Activated CD4-positive, alpha-beta T cell treated with anti-CD3 and anti-CD28 coated beads, Interleukin-2, Interleukin-6, amounts not matched to agents 100 ng/mL and 50 ng/mL, durations not matched to agents 16 hours and 8 hours (primary cell): ENCODE results near the gene TRIO.

Source experiments
- DNase-seq: peaks from one replicate; pipeline ENCODE4 v3.0.0-alpha.2; 2020

Gene TRIO

DNA sequence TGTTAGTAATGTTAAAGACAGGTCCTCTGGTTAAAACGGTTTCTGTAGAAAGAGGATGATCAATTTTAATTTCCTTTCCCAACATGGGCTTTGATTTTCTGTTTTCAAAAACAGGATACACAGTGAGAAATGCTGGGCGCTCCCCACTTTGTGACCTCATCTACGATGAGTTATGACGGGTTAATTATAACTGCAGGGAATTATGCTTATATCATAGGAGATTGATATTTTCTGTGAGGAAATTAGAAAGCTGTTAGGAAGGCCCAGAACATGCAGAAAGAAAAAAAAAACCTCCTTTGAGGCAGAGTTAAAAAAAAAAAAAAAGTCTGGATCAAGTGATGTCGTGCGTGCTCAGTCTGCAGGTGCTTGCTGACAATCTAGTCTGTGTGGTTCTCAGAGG lies 261.6 kb downstream of the TRIO start:
- DNase-seq = no peak

DNA sequence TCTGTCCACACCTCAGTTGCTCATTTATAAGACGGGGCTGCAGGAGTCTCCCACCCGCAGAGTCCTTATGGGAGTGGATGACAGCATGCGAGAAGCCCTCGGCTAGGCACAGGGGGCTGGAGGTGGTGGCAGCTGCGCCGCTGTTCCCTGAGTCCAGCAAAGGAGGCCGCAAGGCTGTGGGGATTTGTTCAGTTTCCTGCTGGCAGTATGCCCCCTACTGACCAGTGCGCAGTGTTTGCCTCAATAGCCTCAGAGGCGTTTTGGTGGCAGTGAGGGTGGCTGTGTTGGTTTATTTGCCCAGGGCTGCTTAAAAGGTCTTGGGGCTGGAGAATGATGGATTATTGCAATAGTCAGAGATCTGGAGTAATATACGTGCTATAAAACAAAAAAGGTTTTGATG lies 262.1 kb downstream of the TRIO start:
- no peak for DNase-seq

DNA sequence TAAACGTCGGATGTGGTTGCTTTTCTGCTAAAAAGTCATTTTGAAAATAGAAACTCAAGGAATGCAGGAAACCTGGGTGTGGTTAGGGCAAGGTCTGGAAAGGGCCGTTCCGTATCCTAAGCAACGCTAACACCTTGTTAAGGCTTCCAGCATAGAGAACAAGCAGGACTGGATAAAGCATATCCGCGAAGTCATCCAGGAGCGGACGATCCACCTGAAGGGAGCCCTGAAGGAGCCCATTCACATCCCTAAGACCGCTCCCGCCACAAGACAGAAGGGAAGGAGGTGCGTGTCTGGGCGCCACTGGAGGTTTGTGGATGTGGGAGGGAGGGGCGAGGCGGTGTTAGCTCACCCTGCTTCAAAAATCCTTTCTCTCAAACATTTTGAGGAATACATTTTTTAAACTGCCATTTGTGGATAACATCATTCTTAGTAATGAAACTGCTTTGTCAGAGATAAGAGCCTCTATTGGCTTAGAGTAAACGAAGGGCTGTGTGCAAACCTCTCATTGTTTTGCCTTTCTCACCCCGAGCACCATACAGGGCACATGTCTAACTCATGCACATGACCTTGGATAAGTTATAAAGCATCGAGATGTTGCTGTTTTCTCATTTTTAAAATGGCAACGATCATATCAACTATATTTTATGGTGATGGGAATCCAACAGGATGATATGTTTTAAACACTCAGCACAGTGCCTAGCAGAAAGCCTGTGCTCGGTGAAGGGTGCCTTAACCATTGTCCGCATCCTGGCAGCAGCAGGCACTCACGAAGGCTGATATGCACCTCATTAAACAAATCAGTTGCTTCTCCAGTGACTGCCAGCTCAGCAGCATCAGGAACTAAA lies 262.8 kb downstream of the TRIO start:
- DNase-seq = no peak

DNA sequence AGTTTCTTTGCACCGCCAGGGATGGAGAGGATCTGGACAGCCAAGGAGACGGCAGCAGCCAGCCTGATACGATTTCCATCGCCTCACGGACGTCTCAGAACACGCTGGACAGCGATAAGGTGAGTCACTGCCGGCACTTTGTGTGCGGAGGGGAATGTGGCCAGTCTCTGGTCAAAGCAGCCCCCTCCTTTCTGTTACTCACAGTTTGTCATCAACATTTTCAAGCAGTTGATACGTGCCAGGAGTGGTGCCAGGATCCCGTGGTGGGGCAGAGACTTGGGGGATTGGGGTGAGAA lies 263.4 kb downstream of the TRIO start:
- DNase-seq = no peak

DNA sequence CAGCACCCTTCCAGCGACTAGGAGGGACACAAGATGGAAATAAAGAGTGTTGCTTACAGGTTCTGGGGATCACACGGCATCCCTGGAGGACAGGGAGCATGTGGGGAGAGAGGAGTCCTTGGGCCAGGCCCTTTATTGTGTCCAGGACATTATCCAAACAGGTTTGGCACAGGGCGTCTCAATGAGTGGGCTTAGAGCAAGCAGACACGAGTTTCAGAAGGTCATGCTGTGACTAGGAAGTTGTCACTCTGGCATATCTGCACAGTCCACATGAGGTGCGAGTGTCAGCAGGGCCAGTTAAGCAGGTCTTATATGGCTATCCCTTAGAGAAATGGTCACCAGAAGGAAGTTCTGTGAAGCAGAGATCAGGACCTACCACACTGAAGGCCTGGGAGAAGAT lies 263.9 kb downstream of the TRIO start:
- no peak for DNase-seq

DNA sequence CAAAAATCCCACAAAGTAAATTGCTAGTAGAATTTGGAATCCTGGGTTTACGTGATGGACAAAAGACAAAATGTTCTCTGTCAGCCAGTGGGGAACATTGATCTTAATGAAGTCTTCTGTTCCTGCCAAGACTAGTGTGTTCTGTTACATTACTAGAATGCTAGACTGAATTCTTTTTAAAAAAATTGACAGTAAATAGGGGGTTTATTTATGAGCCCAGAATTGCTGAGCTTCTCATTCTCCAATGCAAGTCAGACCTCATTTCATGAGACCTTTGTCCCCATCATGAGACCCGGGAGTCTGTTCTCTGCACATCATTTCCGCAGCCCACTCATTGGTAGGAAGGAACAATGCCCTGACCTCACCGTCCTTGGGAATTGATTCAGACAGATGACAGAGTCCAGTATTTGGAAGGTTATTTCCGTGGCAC lies 264.6 kb downstream of the TRIO start:
- DNase-seq = no peak

DNA sequence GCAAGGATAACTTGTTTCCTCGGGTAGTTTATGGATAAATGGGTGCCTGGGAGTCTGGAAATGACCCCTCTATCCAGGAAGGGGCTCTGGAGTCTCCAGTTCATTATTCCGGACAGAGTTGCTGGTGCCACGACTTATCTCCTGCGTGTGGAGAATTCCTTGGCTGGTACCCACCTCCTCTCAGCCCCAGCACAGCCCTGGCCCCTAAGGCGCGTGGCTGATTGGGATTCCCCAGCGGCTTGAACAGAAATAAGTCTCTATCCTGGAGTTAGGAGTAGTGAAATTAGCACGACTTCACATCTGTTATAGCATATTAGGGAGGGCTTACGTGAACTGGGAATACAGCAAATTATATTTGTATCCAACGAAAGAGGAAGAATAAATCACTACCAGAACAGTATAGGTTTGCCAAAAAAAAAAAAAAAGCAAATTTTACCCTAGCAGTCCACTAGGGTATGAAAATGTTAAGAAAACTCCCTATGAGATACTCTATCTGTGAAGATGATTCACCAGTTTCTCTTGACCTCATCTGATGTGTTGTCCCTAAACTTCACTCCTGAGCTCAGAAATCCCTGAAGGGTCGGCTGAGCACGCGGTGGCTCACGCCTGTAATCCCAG lies 265.9 kb downstream of the TRIO start:
- DNase-seq = no peak

DNA sequence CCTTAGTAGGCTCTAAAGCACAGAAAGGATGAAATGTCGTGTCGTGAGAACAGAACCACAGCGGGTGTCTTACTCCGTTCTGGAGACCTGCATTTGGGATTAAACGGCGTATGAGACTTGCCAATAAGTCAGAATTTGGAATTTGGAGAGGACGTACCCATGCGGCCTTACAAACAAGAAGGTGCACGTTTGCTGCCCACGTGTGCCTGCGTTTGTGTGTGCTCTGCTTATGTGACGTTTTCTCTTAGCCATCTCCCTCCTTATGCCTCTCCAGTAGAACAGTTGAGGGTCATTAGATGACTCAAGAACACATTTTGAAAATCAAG lies 266.9 kb downstream of the TRIO start:
- no peak for DNase-seq

DNA sequence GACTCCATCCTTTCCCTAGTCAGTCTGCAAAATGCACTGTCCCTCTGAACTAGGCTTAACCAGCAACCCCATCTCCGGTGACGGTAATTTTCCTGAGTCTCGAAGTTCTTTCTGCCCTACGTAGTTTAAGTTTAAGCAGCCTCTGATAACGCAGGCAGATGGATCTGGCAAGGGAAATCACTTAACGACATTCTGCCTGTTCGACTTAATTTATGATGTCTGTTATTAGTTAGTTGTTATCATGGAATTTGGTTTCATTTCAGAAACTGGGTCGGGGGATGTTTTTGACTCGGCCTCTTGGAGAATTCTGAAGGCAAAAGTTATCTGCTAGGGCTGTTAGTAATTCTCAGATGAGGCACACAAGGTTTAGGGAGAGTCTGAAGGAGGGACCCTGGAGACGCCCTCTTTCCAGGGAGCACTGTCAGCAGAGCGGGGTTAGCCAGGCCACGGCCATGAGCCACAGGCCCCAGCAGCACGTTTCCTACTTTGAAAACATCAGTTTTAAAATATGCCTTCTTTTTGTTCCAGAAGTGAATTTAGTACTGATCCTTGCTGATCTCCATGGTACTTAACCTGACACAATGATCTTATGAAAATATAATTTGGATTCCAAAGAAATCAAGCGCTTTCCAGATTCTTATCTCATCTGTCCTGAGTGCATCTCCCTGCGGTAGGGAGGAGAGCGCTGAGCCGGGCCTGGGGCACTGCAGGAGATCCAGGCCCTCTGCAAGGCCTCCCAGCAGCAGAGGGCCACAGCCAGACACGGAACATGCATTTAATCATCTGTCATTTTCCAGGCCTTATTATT lies 267.5 kb downstream of the TRIO start:
- DNase-seq = no peak

DNA sequence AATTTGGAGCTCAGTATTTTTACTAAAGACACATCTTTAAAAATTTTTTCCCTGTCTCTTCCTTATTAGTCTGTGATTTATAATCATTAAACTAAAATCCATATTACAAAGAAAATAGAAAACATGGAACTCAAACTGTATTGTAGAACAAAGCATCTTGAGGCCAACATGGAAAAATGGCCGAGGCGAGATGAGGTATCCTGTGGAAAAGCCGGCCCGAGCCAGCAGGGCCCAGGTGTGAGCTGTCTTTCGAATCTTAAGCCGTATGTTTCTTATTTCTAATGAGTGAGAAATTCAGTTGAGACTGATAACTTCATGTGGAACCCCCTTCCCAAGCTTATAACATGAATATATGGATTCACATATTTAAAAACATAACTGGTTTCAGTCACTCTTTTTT lies 268.1 kb downstream of the TRIO start:
- no peak for DNase-seq

DNA sequence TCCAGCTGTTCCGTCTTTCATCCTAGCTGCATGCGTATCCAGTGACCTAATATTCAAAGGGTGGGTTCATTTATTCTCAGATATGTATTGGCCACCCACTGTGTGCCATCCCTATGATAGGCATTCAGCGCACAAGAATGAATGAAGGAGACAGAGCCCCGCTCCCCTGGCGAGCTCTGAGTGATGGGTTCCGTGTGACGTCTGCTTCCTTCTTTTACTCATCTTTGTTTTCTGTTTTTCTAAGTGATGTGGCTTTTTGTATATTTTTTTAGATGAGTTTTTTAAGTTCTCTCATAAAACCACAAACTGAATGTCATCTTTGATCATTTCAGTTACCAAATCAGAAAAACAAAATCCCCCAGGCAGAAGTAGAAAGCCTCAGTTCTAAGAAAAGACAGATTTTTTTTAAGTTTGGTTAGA lies 270.2 kb downstream of the TRIO start:
- peak; percentile 48 for DNase-seq

DNA sequence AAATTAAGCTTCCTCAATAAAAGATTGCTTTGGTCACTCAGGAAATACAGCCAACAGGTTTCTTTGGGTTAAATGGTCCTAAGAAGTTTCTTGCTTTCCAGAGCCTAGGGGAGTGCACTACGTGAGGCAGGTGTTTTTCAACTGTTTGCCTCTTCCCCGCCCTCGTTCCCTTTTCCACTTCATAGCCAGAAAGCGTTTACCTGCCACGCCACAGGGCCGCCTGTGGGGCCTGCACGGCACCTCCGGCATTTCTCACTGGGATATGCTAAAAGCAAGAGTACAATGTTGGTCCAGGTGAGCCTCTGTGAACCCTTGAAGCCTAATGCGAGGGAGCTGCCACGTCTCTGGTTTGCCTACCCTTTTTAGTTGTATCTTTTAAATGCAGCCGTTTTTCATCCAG lies 270.9 kb downstream of the TRIO start:
- no peak for DNase-seq

DNA sequence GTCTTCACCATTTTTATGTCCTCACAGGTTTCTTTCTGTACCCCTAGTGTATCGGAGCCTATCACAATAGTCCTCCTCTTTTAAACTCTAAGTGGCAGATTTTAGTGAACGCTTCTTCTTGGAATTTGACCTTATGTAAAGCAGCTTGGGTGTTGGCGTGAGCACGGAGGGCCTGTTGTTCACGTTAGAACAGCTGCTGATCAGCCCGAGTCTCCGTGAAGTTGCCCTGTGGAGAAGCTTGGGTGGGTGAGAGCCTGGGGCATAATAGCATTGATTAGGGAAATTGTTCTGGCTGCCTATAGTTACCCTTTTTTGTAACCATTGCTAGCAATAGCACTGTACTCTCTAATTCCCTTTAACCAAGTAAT lies 271.5 kb downstream of the TRIO start:
- no peak for DNase-seq

DNA sequence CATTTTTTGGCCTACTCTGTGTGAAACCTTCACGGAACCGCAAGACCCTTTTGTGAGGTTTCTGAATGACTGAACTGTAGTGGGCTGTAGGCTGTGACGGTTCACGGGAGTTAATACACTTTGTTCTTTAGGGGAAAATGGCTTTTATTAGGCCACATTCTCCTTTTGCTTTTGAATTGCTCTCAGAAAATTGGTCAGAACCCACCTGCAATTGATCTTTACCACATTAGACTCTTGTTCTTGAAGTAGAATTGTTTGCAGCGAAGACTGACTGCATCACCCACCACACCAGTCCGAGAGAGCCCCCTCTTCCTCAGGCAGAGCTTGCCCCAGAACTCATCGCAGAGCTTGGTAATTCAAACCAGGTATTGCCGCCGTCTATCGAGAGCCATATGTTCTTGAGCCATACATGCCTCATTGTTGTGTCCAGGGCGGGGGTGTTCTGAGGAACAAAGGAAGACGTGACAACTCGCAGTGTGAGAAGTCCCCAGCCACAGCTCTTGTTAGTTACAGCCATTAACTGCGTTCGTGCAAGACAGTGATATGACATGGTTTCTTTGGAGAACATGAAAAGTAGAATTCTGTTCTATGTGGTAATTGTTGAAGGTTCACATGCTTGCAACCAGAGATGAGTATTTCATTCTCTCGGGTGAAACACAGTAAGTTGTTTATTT lies 272.0 kb downstream of the TRIO start:
- DNase-seq = peak; percentile 79

DNA sequence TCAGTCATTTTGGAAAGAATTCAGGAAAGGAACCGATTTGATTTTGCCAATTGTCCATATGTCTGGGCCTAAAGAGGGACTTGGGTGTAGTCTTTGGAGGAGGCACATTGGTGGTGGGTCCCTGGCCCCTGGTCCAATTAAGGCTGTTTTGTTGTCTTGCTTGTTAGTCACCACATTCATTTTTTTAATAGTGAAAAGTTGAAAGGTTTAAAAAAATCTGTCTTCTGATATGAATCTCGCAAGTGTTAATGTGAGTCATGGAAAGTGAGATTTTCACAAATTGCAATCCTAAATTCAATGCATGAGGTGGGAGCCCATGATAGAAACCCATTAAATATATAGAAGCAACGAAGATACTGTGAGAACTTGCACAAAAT lies 272.5 kb downstream of the TRIO start:
- peak; percentile 70 for DNase-seq

DNA sequence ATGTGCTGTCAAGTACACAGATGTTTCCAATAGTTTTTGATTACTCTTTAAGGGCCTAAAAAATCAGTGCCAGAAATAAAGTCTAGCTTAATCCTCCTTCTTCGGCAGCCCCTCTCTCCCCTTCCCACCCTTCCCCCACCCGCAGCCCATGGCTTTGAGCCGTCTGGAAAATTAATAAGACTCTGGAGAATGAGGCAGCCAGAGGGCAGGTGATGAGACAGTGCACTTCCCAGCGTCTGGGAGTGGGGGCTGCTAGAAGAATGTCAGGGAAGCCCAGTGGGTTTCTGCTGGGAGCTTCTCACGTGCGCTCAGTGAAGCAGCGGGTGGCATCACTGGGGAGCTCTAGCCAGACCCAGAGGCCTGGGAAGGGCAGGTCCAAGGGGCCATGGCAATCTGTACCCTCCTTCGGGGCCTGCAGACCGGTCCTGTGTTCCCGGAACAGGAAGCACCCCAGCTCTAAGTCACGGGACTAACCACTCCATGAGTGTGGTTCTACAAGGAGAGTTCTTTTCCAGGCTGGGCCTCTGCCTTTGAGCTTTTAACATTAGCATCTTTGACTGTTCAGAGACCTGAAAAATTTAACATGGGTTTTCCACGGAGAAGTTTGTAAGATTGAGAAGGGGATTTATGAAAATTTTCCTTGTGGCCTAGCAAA lies 273.6 kb downstream of the TRIO start:
- DNase-seq = no peak

DNA sequence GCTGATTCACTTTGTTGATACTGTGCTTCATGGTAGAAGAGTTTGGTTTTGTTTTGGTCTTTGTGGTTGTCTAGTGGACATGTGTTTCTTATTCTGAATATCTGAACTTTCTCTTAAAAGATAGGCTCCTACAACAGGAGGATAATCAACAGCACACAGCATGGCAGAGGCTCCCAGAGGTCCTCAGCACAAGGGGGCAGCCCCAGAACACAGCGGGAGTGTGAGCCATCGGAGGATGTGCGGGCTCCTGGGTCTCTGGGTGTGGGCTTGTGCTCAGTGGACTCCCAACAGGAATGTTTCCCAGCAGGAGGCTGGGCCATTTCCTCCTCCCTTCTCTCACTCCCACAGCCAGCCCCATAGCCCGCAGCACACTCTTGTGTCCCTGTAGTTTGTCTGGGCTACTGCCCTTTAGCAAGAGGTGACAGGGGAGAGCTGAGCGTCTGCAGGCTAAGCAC lies 274.2 kb downstream of the TRIO start:
- peak; percentile 34 for DNase-seq

DNA sequence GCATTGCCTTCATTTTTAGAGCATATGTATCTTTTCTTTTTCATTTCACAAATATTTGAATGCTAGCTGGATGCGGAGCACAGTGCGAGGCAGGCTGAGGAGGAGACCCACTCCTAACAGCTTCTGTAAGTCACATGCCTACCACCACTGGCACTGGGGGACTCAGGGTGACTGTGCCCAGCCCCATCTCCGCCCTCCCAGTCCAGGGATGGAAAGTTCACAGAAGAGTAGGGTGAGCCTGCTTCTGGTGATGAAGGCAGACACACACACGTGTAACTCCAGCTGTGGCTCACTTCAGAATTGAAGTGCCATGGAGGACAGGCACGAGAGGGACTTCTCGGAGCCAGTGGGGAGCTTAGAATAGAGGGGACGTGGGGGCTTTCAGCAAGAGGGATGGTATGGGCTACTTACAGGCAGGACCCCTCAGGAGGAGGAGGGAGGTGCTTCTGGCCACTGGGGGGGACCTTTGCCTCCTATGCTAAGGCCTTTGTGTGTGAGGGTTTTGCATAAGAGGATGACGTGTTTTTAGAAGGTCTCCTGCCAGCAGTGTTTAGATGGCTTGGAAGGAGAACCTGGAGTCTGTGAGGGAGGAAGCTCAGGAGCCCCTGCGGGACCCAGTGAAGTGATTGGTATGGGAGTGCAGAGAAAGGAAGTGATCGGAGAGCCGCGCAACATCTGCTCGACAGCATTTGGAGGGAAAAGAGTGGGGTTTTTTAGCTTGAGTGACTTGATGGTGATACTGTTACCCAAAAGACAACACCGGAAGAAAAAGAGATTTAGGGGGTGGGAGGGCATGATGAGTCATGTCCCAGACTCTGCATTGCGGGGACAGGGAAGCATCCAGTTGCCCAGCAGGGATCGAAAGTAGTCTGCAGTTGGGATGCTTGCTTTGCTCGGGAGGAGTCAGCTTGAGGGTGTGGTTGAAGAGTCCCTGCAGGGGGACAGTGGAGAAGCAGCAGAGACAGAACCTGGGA lies 274.9 kb downstream of the TRIO start:
- no peak for DNase-seq

DNA sequence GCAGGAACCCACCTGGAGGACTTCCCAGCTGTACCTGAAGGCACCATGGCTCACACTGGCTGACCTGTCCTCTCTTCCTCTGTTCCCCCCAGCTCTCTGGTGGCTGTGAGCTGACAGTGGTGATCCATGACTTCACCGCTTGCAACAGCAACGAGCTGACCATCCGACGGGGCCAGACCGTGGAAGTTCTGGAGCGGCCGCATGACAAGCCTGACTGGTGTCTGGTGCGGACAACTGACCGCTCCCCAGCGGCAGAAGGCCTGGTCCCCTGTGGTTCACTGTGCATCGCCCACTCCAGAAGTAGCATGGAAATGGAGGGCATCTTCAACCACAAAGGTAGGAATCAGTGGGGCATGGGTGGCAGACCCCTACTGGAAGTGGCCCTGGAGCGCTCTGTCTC lies 276.5 kb downstream of the TRIO start:
- DNase-seq = no peak

DNA sequence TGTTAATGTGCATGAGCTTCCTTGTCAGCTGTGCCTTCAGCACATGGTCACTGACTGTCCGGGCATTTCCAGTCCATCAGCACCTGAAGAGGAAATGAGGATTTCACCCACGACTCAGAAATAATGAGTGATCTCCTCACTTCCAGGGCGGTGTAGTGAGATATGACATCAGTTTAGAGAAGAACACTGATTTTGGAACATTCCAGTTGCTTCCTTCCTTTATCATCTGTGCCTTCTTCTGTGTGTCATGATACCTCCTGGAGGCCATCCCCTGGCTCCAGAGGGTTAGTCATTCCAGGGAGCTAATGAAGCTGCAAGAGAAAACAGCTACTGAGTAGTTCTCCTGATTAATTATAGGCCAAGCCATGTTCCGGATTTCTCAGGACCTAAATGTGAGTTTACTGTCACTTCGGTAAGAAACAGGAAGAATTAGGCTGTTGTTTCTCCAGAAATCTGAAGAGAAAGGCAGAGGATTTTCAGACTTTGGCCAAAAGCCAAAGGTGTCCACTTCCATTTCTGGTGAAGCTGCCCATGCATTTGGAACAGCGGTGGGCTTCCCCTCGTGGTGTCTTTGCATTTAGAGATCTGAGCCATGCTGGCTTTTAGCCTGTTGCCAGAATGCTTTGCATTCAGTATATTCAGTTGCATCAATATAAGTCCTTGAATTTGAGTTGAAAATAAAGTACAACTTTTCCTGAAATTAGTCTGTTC lies 277.1 kb downstream of the TRIO start:
- no peak for DNase-seq

DNA sequence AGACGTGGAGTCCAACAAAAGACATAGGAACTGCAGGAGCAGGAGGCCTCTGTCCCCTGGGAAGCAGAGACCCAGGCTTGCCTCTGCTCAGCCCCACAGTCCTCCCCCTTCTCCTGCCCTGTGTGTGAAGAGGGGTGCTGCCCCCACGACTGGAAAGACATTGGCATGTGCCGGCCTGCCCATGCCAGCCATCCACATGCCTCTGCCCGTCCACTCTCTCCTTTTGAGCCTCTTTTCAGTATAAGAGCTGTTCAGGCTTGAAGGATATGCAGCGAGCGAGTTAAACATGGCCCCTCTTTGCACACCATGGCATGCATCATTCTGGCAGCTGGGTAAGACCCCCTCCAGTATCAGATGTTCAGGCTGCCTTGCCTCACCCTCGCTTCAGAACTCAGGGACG lies 278.7 kb downstream of the TRIO start:
- DNase-seq = no peak
